ENCODE data around the gene TVP23A. TPM values are rescaled to one million over a fixed set of nuclear protein-coding genes. Genes with fewer than 3 reads are reported as not detected.
"Not testable (repeated sequence)": the region's sequence is repeated elsewhere in the genome, so short reads cannot be mapped to it uniquely, and the experiment has no call there.

Gene TVP23A
- total RNA-seq, 2 donors from 2014 or later, result 0.30 to 0.83 TPM

GRCh38 chr16:10741844-10742243 is 76.8 kb downstream of the TVP23A start:
- TF ChIP-seq CTCF (IDR thresholded peaks at IDR 0.05), result no peak
- DNase-seq (ENCODE audit: low spot score), result no peak
- H3K4me3 ChIP-seq, result no peak overlapping the region
- H3K4me1 ChIP-seq, result peaks cover 0 to 54% of the 10 kb centered on the region in 2 donors
- no peaks in the 10 kb centered on the region for H3K9me3 ChIP-seq
- H3K27me3 ChIP-seq, result no peaks in the 10 kb centered on the region
- peak overlapping the region; percentile 99 for H3K27ac ChIP-seq
- H3K36me3 ChIP-seq, result no peaks in the 10 kb centered on the region

GRCh38 chr16:10741249-10741648 is 77.3 kb downstream of the TVP23A start:
- H3K4me1 ChIP-seq, result peaks cover 0 to 51% of the 10 kb centered on the region in 2 donors
- H3K4me3 ChIP-seq; DNase-seq (ENCODE audit: low spot score); H3K36me3 ChIP-seq; H3K9me3 ChIP-seq; H3K27me3 ChIP-seq: not testable (repeated sequence)
- H3K27ac ChIP-seq, result peak overlapping the region in 1 of 2 donors; percentile 99

GRCh38 chr16:10740845-10741208 is 77.8 kb downstream of the TVP23A start:
- no peak for DNase-seq (ENCODE audit: low spot score)
- H3K4me3 ChIP-seq, result no peak overlapping the region
- TF ChIP-seq CTCF (IDR thresholded peaks at IDR 0.05), result no peak
- H3K27me3 ChIP-seq, result no peaks in the 10 kb centered on the region
- H3K36me3 ChIP-seq, result no peaks in the 10 kb centered on the region
- peaks cover 0 to 47% of the 10 kb centered on the region in 2 donors for H3K4me1 ChIP-seq
- no peaks in the 10 kb centered on the region for H3K9me3 ChIP-seq
- no peak overlapping the region for H3K27ac ChIP-seq

- peaks cover 0 to 41% of the 10 kb centered on the region in 2 donors for H3K4me1 ChIP-seq
- H3K27ac ChIP-seq, result no peak overlapping the region
These were observed 78.4 kb downstream of the TVP23A start for GRCh38 chr16:10740000-10740844.

GRCh38 chr16:10738231-10739077 is 80.1 kb downstream of the TVP23A start:
- Histone ChIP-seq H3K9me3 (no peaks in the 10 kb centered on the region), H3K27me3 (no peaks in the 10 kb centered on the region)

More at GRCh38 chr16:10740000-10740844, 78.4 kb downstream of the TVP23A start:
- no peak for TF ChIP-seq CTCF (IDR thresholded peaks at IDR 0.05)
- Histone ChIP-seq H3K36me3 (no peaks in the 10 kb centered on the region), H3K27me3 (no peaks in the 10 kb centered on the region), H3K9me3 (no peaks in the 10 kb centered on the region), H3K4me3 (no peak overlapping the region)
- peak; percentile 55 for DNase-seq (ENCODE audit: low spot score)

More at GRCh38 chr16:10738231-10739077, 80.1 kb downstream of the TVP23A start:
- TF ChIP-seq CTCF (IDR thresholded peaks at IDR 0.05), result no peak
- DNase-seq (ENCODE audit: low spot score), result peak; percentile 90
- no peaks in the 10 kb centered on the region for H3K36me3 ChIP-seq
- H3K4me1 ChIP-seq, result peaks cover 0 to 30% of the 10 kb centered on the region in 2 donors
- no peak overlapping the region for H3K4me3 ChIP-seq
- H3K27ac ChIP-seq, result peak overlapping the region; percentile 73 to 86
